NCI-H510A (cell line): Measurements from ENCODE around the gene MST1R.

Source experiments
- DNase-seq: peaks from one replicate; lab custom pipeline; 2025; lab: John Stamatoyannopoulos, UW

MST1R gene

DNA sequence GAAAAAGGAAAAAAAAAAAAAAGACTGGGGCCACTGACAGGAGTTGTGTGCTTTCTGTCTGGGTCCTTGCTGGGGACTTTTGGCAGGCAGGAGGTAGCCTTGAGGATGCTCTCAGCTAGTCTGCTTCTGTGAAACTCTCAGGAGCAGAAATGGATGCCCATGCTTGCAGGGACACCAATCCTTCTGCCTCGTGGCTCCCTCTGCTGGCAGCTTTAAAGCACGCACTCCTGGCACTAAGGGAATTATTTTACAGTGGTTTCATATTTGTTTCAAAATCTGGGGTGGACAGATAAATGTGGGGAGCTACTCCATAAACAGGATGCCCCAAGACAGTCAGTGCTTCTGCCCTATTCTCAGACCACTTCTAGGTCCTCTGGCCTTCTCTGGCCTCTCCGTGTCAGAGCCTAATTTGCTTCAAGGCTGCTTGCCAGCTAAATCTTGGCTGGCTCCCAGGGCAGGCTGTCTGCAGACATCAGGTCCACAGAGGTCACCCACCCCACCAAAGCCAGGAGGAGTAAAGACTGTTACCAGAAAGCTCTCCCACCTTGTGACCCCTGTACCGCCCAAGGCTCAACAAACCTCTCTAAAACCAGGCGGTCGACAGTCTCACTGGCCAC, 64.4 kb downstream of the MST1R start:
- no peak for DNase-seq
